WI38 (cell line): Measurements from ENCODE around the gene CFAP46.
"Not testable (repeated sequence)": the region's sequence is repeated elsewhere in the genome, so short reads cannot be mapped to it uniquely, and the experiment has no call there.

Experiments used
- H3K4me3 ChIP-seq: 2 replicates; pipeline ENCODE4 v1.5.1; 2011; ENCODE audit warnings: low read depth, mild to moderate bottlenecking, control low read depth, low read length
- TF ChIP-seq, protein P1 (sequence below): IDR thresholded peaks from 2 replicates; pipeline ENCODE4 v1.5.1; 2012; ENCODE audit warnings: low read depth, mild to moderate bottlenecking, control low read depth, low read length

CFAP46 gene

GRCh38 chr10:132793871-132794849, 148.2 kb downstream of the CFAP46 start:
- TF ChIP-seq, protein P1, sequence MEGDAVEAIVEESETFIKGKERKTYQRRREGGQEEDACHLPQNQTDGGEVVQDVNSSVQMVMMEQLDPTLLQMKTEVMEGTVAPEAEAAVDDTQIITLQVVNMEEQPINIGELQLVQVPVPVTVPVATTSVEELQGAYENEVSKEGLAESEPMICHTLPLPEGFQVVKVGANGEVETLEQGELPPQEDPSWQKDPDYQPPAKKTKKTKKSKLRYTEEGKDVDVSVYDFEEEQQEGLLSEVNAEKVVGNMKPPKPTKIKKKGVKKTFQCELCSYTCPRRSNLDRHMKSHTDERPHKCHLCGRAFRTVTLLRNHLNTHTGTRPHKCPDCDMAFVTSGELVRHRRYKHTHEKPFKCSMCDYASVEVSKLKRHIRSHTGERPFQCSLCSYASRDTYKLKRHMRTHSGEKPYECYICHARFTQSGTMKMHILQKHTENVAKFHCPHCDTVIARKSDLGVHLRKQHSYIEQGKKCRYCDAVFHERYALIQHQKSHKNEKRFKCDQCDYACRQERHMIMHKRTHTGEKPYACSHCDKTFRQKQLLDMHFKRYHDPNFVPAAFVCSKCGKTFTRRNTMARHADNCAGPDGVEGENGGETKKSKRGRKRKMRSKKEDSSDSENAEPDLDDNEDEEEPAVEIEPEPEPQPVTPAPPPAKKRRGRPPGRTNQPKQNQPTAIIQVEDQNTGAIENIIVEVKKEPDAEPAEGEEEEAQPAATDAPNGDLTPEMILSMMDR, result no peak
- H3K4me3 ChIP-seq, result no peak overlapping the region

- no peak overlapping the region for H3K4me3 ChIP-seq
- TF ChIP-seq, protein P1, result no peak
Observed at GRCh38 chr10:132793213-132793612, 149.2 kb downstream of the CFAP46 start.

- H3K4me3 ChIP-seq, result no peak overlapping the region
- TF ChIP-seq, protein P1, result no peak
Observed at GRCh38 chr10:132792796-132793195, 149.6 kb downstream of the CFAP46 start.

GRCh38 chr10:132792099-132792498, 150.3 kb downstream of the CFAP46 start:
- H3K4me3 ChIP-seq, result not testable (repeated sequence)

GRCh38 chr10:132790934-132791829, 151.2 kb downstream of the CFAP46 start:
- no peak overlapping the region for H3K4me3 ChIP-seq
- TF ChIP-seq, protein P1, result no peak

DNA sequence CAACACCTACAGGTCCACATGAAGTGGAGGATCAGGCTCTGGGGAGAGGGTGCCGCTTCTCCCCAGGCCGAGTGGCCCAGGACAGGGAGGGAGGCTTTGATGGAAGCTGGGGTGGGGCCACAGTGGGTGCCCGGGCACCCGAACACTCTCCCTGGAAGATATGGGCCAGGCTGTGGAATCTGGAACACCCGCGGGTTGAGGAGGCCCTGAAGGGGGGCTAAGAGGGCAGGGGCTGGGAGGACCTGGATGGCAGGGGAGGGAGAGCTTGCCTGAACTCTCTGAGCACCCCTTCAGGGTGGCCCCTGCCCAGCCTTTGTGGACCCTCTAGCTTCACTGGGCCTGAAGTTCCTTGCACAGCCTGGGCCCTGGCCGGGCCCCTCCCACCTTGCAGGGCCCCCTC, 151.9 kb downstream of the CFAP46 start:
- TF ChIP-seq, protein P1, result no peak
- H3K4me3 ChIP-seq, result no peak overlapping the region

DNA sequence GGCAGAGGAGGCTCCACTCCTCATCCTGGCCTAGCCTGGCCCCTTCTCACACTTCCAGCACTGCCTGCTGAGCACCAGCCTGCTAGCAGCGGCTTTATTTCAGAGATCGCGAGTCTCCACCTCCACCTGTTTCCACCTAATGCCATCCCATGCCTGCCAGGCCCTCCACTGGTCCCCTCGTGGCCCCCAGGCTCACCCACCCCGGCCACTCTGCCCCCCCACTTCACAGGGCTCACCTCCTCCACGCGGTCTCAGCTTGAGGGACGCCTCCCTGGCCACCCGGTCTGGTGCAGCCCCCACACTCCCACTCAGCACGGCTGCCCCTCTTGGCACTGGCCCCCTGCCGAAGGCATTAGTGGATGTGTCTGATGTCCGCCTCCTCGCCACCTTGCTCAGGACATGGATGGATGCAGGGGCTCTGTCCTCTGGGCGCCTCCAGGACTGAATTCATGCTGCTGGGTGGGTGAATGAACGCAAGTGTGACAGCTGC, 152.7 kb downstream of the CFAP46 start:
- TF ChIP-seq, protein P1, result no peak
- H3K4me3 ChIP-seq, result no peak overlapping the region
